Activated CD4-positive, alpha-beta T cell treated with anti-CD3 and anti-CD28 coated beads, Interleukin-2, amount 10 ng/mL, durations not matched to agents 24 days and 14 days (primary cell): Measurements from ENCODE around the gene SIRPG. TPM values are rescaled to one million over a fixed set of nuclear protein-coding genes. Genes with fewer than 3 reads are reported as not detected.

Experiments used
- DNase-seq: peaks from one replicate; pipeline ENCODE4 v3.0.0; 2022
- H3K27ac Mint-ChIP-seq: one replicate; pipeline ENCODE4 v1.8.0; 2022; ENCODE audit warnings: mild to moderate bottlenecking, mixed read lengths
- H3K27me3 Mint-ChIP-seq: one replicate; pipeline ENCODE4 v1.8.0; 2022; ENCODE audit warnings: mixed read lengths
- H3K36me3 Mint-ChIP-seq: one replicate; pipeline ENCODE4 v1.8.0; 2022; ENCODE audit warnings: low read depth, mild to moderate bottlenecking, mixed read lengths
- H3K4me1 Mint-ChIP-seq: one replicate; pipeline ENCODE4 v1.8.0; 2021; ENCODE audit warnings: mixed read lengths
- H3K4me3 Mint-ChIP-seq: one replicate; pipeline ENCODE4 v1.8.0; 2022; ENCODE audit warnings: mild to moderate bottlenecking, moderate library complexity, mixed read lengths
- H3K9me3 Mint-ChIP-seq: one replicate; pipeline ENCODE4 v1.8.0; 2021; ENCODE audit warnings: mixed read lengths
- intact Hi-C: fragments of 100-400 bp; cut with micrococcal nuclease; formaldehyde crosslinking; loops from one replicate; pipeline ENCODE4 v1.15.1; 2023
- total RNA-seq: library from RNA; stranded (reverse); gene quantifications from 2 replicates; pipeline ENCODE4 v1.2.3, GENCODE V29; 2022

SIRPG gene
- total RNA-seq, 1 donor from 2014 or later = 33.8 TPM

DNA sequence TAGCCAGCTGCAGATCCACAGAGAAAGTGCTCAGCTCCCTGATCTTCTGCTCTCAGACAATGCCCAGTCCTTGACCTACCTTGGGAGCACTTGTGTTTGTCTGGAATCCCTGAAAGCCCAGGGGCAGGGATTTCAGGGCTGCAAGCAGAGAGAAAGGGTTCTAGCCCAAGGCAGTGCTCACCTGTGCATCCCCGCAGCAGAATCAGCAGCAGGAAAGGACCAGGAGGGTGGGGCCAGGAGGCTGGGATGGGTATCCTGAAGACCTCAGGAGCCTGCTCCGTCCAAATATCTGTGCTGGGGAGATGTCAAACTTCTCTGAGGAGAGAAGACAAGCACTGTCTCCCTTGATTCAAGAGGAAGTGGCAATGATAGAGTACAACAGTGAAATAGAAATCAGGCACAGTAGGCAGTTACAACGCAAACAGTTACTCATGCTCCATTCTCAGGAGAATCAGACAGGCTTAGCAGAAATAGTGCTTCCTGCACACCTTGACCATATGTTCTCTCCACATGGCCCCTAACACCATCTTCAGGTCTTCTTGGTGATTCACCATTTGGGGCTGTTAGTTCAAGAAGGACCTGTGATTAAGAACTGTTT is 28.7 kb upstream of the SIRPG start:
- Mint-ChIP-seq H3K36me3 (peaks cover 13% of the 10 kb centered on the region), H3K4me3 (peak overlapping the region; percentile 81), H3K27ac (peak overlapping the region; percentile 87), H3K4me1 (peaks cover 50% of the 10 kb centered on the region), H3K9me3 (peaks cover 12% of the 10 kb centered on the region), H3K27me3 (no peaks in the 10 kb centered on the region)
- DNase-seq = peak; percentile 66
- intact Hi-C loops = loop anchor here (1.0 to 10.0 kb wide), 3 partner anchors 10 to 851 kb away; partner anchors contain the start of gene FAM110A

DNA sequence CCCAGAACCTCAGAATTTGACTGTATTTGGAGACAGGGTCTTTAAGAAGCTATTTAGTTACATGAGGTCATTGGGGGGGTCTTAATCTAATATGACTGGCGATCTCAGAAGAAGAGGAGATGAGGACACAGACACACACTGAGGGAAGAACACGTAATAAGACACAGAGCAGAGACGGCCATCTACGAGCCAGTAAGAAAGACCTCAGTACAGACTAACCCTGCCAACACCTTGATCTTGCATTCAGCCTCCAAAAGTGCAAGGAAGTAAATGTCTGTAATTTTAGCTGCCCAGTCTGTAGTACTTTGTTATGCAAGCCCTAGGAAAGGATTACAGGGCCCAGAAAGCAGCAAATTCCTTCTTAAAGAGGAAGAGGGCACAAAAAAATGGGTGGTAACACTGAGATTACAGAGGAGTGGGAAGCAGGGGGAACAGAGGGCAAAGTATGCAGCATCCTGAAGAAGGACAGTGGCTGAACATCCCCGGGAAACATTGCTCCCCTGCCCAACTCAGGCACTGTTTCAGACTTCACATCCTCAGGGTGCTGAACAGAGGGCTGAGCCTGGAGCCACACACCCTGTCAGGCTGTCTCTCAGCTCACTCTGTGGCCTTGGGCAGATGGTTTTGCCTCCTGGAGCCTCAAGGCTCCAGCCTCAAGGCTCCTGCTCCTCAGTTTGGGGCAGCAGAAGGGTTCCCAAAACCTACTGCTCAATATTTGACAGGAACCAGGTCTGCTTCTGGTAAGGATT is 27.9 kb upstream of the SIRPG start:
- DNase-seq = peak; percentile 71
- Mint-ChIP-seq H3K36me3 (peaks cover 13% of the 10 kb centered on the region), H3K27ac (peak overlapping the region; percentile 83), H3K9me3 (peaks cover 12% of the 10 kb centered on the region), H3K27me3 (no peaks in the 10 kb centered on the region), H3K4me1 (peaks cover 54% of the 10 kb centered on the region), H3K4me3 (peak overlapping the region; percentile 81)
- intact Hi-C loops = loop anchor here (1.0 to 10.0 kb wide), 3 partner anchors 9 to 851 kb away; partner anchors contain the start of gene FAM110A

DNA sequence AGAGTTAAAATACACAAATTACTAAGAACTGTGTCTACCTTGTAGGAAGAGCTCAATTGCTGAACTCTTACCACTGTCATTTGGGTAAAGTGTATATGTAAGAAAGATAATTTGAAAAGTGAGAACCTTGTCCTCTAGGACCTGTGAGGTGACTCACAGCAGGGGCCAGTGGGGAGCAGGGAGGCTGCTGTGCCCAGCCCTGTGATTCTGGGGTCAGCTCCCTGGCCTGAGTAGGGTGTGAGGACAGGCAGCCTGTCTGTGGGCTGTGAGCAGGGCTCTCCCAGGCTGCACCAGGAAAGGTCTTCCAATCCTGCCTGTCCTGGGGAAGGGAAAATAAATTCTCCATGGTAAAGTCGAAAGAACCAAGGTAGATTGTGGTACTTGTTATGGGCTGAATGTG is 27.3 kb upstream of the SIRPG start:
- Mint-ChIP-seq H3K4me1 (peaks cover 55% of the 10 kb centered on the region), H3K27ac (peak overlapping the region; percentile 83), H3K4me3 (peak overlapping the region; percentile 81), H3K27me3 (no peaks in the 10 kb centered on the region), H3K36me3 (peaks cover 12% of the 10 kb centered on the region), H3K9me3 (peaks cover 15% of the 10 kb centered on the region)
- DNase-seq = peak; percentile 68
- intact Hi-C loops = loop anchor here (1.0 to 10.0 kb wide), 3 partner anchors 13 to 850 kb away; partner anchors contain the start of gene FAM110A

DNA sequence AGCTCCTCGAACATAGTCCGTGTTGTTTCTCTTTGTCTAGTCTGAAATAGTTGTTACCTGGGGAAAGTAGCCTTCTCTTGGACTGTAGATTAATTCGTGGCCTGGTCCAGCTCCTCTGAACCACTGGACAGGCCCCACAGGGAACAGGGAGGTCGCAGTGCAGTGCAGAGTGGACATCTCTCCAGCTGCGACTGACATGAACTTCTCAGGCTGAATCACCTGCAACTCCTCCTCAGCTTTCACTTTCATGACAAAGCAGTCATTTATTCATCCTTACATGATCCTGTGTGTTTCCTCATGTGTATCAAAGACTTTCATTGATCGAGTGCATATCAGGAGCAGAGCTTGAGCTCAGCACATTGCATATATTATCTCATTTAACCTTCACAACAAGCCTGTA is 19.1 kb upstream of the SIRPG start:
- intact Hi-C loops = loop anchor here (1.0 kb wide), 1 partner anchor 10 kb away; no protein-coding TSS in a partner anchor
- Mint-ChIP-seq H3K4me1 (peaks cover 74% of the 10 kb centered on the region), H3K4me3 (peak overlapping the region; percentile 58), H3K27me3 (no peaks in the 10 kb centered on the region), H3K36me3 (peaks cover 27% of the 10 kb centered on the region), H3K27ac (peak overlapping the region; percentile 77), H3K9me3 (peaks cover 20% of the 10 kb centered on the region)
- peak; percentile 61 for DNase-seq

DNA sequence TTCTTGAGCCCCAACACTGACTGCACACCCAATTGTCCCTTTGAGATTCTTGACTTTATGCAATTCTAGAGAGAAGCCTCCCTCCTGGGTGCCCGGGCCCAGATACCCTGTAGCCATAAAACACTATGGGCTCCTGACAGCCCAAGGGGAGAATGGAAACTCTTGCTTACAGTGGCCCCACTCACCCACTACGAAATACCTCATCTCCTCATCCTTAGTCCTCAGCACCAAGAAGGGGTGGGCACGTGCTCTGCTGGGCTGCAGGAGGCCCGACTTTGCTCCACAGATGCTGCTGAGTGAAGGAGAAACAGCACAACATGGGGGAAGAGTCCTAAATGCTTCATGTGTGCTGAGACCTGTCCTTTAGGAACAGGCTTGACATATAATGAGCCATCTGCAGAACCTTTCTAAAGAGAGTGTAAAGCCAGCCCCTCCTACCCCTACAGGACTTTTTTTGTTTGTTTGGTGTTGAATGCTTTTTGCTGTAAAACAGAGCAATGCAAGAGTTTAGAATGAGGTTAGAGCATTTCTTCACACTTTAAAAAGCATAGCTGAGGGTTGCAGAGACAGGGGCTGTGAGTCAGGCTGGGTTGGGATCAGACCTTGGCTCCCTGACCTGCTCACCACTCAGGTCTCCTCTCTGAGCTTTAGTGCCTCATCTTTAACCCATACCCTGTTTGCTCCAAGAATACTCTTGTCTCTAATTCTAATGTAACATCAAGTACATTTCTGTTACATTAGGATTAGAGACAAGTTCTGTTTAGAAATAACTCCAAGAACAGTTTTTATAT is 17.6 kb upstream of the SIRPG start:
- Mint-ChIP-seq H3K4me1 (peaks cover 79% of the 10 kb centered on the region), H3K4me3 (peak overlapping the region; percentile 72), H3K36me3 (peaks cover 36% of the 10 kb centered on the region), H3K27ac (peak overlapping the region; percentile 91), H3K9me3 (peaks cover 28% of the 10 kb centered on the region), H3K27me3 (no peaks in the 10 kb centered on the region)
- intact Hi-C loops = loop anchor here (1.0 kb wide), 1 partner anchor 10 kb away; no protein-coding TSS in a partner anchor
- DNase-seq = no peak

DNA sequence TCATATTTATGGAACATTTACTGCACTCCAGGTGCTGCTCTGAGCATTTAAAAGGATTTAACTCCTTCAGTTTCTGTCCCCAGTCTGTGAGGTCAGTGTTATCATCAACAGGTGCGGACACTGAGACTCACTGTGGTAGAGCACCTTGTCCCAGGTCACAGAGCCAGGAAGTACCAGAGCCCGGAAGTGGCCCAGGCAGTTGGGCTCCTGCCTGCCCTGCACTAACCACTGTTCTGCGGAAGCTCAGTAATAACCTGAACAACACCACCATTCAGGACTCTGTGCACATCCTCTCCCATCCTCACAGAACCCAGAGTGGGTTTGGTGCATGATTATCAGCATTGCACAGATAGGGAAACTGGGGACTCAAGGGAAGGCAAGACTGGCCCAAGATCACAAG is 16.8 kb upstream of the SIRPG start:
- intact Hi-C loops = loop anchor here (1.0 kb wide), 1 partner anchor 9 kb away; no protein-coding TSS in a partner anchor

DNA sequence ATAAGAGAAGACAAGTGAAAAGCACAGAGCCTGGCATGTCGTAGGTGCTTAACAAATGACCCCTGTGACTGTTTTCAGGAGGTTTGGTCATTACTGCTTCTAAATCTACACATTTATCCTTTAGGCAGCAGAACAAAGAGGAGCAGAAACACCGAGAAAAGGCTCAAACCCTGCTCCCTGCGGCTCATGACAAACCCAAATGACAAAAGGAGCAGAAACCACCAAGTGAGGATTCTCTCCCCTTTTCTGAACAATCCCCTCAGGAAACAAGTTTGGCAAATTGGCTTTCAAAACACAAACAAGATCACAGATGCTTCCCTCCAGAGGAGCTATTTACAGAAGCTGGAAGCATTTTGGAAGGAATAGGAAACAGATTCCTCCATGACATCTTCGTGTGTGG is 15.8 kb upstream of the SIRPG start:
- H3K27ac Mint-ChIP-seq = peak overlapping the region; percentile 91
- peak overlapping the region; percentile 72 for H3K4me3 Mint-ChIP-seq
- H3K4me1 Mint-ChIP-seq = peaks cover 85% of the 10 kb centered on the region
- H3K9me3 Mint-ChIP-seq = peaks cover 17% of the 10 kb centered on the region
- H3K27me3 Mint-ChIP-seq = no peaks in the 10 kb centered on the region
- intact Hi-C loops = no loop called here
- peaks cover 32% of the 10 kb centered on the region for H3K36me3 Mint-ChIP-seq
- no peak for DNase-seq

More for the DNA sequence above, 16.8 kb upstream of the SIRPG start:
- peak overlapping the region; percentile 91 for H3K27ac Mint-ChIP-seq
- DNase-seq = peak; percentile 87
- peaks cover 22% of the 10 kb centered on the region for H3K9me3 Mint-ChIP-seq
- no peaks in the 10 kb centered on the region for H3K27me3 Mint-ChIP-seq
- peaks cover 32% of the 10 kb centered on the region for H3K36me3 Mint-ChIP-seq
- peaks cover 83% of the 10 kb centered on the region for H3K4me1 Mint-ChIP-seq
- peak overlapping the region; percentile 72 for H3K4me3 Mint-ChIP-seq

DNA sequence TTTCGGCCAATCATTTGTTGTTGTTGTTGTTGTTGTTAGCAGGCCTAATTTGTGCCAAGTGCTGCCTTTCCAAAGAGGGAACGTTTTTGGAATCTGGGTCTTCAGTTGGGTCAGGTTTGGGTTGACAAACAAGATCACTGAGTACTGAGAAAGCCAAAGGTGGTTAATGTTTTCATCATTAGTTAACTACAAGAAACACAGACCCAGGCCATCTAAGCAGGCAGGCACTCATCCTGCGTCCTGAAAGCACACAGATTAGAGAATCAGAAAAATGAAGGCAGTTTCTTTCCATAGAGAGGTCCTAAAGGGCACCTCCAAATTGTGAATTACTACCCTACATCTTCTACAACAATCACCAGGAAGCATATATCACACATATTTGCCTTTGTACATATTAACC is 15.1 kb upstream of the SIRPG start:
- Mint-ChIP-seq H3K4me3 (peak overlapping the region; percentile 72), H3K4me1 (peaks cover 82% of the 10 kb centered on the region), H3K27me3 (no peaks in the 10 kb centered on the region), H3K27ac (peak overlapping the region; percentile 91), H3K9me3 (peaks cover 14% of the 10 kb centered on the region), H3K36me3 (peaks cover 29% of the 10 kb centered on the region)
- intact Hi-C loops = loop anchor here (1.0 kb wide), 2 partner anchors 12 kb away; no protein-coding TSS in a partner anchor
- no peak for DNase-seq

DNA sequence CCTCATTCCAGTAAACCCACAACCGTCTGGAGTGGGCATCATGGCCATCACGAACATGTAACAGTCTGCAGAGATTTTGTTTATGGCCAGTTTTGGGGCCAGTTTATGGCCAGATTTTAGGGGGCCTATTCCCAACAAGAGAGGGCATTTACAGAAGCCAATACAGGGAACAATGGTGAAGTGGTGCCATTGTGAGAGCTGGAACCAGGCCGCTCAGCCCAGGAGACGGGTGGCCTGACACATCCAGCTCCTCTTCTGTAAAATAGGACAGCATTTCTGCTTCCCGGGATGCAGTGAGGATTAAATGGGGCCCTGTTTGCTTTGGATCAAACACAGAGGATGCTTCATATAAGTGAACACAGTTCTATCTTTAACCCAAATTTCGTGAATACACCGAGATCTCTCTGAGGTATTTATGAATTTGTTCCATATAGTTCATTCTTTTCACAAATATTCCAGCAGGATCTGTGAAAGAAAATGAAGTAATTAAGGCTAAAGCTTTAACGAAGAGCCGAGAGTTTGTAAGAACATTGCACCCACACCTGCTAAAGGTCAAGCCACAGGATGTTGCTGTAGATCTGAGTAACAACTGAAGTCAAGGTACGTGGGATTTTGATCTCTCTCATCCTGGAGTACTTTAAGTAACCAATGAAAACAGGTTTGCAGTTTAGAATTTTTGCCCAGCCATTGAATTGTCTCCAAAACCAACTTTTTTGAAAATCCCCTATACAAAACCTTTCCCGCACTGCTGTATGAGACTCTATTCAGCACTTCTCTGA is 14.5 kb upstream of the SIRPG start:
- peaks cover 34% of the 10 kb centered on the region for H3K36me3 Mint-ChIP-seq
- peak; percentile 68 for DNase-seq
- peaks cover 82% of the 10 kb centered on the region for H3K4me1 Mint-ChIP-seq
- H3K27ac Mint-ChIP-seq = peak overlapping the region; percentile 91
- H3K4me3 Mint-ChIP-seq = peak overlapping the region; percentile 72
- H3K9me3 Mint-ChIP-seq = peaks cover 19% of the 10 kb centered on the region
- intact Hi-C loops = loop anchor here (1.0 kb wide), 2 partner anchors 12 kb away; no protein-coding TSS in a partner anchor
- H3K27me3 Mint-ChIP-seq = no peaks in the 10 kb centered on the region

DNA sequence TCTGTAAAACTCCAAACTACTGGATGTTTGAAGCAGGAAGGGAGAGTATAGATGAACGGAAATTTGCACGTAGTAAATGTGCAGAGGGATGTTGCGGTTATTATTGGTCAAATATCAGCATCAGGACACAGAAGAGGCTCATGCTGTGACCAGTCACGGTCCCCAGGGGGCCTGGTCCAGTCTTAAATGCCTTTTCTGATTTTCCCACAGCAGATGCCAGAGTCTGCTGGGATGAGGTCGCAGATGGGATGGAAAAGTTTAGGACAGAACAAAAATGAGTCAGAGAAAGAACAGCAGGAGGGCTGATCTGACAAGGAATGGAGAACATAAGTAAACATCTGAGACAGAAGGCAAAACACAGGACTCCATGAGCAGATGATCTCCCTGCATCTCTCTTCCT is 11.7 kb upstream of the SIRPG start:
- peak overlapping the region; percentile 1 for H3K27ac Mint-ChIP-seq
- peaks cover 76% of the 10 kb centered on the region for H3K4me1 Mint-ChIP-seq
- DNase-seq = no peak
- H3K4me3 Mint-ChIP-seq = no peak overlapping the region
- H3K36me3 Mint-ChIP-seq = peaks cover 29% of the 10 kb centered on the region
- H3K27me3 Mint-ChIP-seq = no peaks in the 10 kb centered on the region
- intact Hi-C loops = loop anchor here (10.0 kb wide), 1 partner anchor 305 kb away; no protein-coding TSS in a partner anchor
- peaks cover 15% of the 10 kb centered on the region for H3K9me3 Mint-ChIP-seq

DNA sequence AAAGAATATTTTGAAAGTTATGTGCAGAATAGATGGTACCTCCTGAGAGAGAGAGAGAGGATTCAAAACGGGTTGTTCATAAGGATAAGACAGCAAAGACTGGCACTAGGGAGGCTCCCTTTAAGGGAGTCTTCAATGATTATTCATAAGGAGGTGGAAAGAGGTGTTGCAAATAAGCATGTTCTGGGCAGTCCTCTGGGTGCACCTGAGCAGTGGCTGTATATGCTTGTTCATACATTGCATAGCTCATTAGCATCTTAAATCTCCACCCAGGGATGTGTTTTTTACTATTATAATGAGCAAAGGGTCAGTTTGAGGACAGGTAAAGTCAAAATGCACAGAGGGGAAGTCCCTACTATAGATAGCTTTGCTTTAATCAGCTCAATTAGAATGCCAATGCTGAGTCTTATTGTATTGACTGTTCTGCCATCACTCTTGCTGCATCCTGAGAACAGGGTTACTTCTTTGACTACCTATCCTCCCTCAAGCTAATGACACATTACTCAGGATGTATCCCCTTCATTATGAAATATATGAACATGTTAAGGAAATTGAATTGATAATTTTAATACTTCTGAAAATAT is 10.0 kb upstream of the SIRPG start:
- H3K36me3 Mint-ChIP-seq = peaks cover 32% of the 10 kb centered on the region
- intact Hi-C loops = loop anchor here (10.0 kb wide), 1 partner anchor 303 kb away; no protein-coding TSS in a partner anchor

DNA sequence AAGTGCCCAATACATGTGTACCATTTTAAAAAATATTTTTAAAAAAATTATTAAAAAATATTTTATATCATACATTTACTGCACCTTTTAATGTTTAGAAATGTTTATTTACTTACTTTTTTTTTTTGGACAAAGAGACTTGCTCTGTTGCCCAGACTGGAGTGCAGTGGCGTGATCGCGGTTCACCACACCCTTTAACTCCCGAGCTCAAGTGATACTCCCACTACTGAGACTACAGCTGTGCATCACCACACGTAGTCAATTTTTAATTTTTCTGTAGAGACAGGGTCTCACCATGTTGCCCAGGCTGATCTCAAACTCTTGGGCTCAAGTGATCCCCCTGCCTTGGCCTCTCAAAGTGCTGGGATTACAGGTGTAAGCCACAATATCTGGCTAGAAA is 9.2 kb upstream of the SIRPG start:
- Mint-ChIP-seq H3K4me3 (no peak overlapping the region), H3K27me3 (no peaks in the 10 kb centered on the region), H3K9me3 (peaks cover 19% of the 10 kb centered on the region), H3K27ac (peak overlapping the region; percentile 35), H3K36me3 (peaks cover 28% of the 10 kb centered on the region), H3K4me1 (peaks cover 75% of the 10 kb centered on the region)
- DNase-seq = no peak
- intact Hi-C loops = loop anchor here (10.0 kb wide), 1 partner anchor 302 kb away; no protein-coding TSS in a partner anchor

More for the DNA sequence above, 10.0 kb upstream of the SIRPG start:
- Mint-ChIP-seq H3K4me1 (peaks cover 75% of the 10 kb centered on the region), H3K27me3 (no peaks in the 10 kb centered on the region), H3K4me3 (peak overlapping the region; percentile 9), H3K9me3 (peaks cover 19% of the 10 kb centered on the region), H3K27ac (peak overlapping the region; percentile 36)
- DNase-seq = no peak
